HUES48 (cell line): Measurements from ENCODE around the gene RUSF1.
"Not testable (repeated sequence)": the region's sequence is repeated elsewhere in the genome, so short reads cannot be mapped to it uniquely, and the experiment has no call there.

Source experiments
- H3K27ac ChIP-seq: one replicate; pipeline ENCODE4 v1.7.0; 2013; ENCODE audit warnings: low read depth, low read length, inconsistent platforms
- H3K27me3 ChIP-seq: 2 replicates; pipeline ENCODE4 v1.6.1; 2013; ENCODE audit warnings: mild to moderate bottlenecking, low read length; ENCODE audit not compliant: control insufficient read depth, insufficient read depth
- H3K36me3 ChIP-seq: 2 replicates; pipeline ENCODE4 v1.6.1; 2013; ENCODE audit warnings: low read length; ENCODE audit not compliant: control insufficient read depth, insufficient read depth
- H3K4me1 ChIP-seq: 2 replicates; pipeline ENCODE4 v1.6.1; 2013; ENCODE audit warnings: mild to moderate bottlenecking, low read length; ENCODE audit not compliant: control insufficient read depth, insufficient read depth
- H3K4me3 ChIP-seq: 2 replicates; pipeline ENCODE4 v1.5.1; 2013; ENCODE audit warnings: mild to moderate bottlenecking, low read depth, low read length
- H3K9ac ChIP-seq: 2 replicates; pipeline ENCODE4 v1.6.1; 2013; ENCODE audit warnings: mild to moderate bottlenecking, low read depth, low read length, moderate library complexity
- H3K9me3 ChIP-seq: 2 replicates; pipeline ENCODE4 v1.6.1; 2013; ENCODE audit warnings: low read length; ENCODE audit not compliant: control insufficient read depth, insufficient read depth

The RUSF1 gene

GRCh38 chr16:31507929-31508705, at the start of gene RUSF1:
RUSF1 (minus strand) TSS chr16:31508391; CDS start chr16:31508373, 18 bp downstream.
- Histone ChIP-seq H3K9me3 (no peaks in the 10 kb centered on the region), H3K27me3 (no peaks in the 10 kb centered on the region), H3K36me3 (peaks cover 8% of the 10 kb centered on the region; the same call in 1 of the 2 replicates), H3K27ac (peak within 1 kb of the TSS; percentile 83), H3K4me3 (peak within 1 kb of the TSS; percentile 85), H3K9ac (peak within 1 kb of the TSS; percentile 89), H3K4me1 (peaks cover 11% of the 10 kb centered on the region)

GRCh38 chr16:31542763-31543162, 34.6 kb upstream of the RUSF1 start:
- H3K27me3 ChIP-seq = no peaks in the 10 kb centered on the region
- peaks cover 4% of the 10 kb centered on the region; the same call in 1 of the 2 replicates for H3K4me1 ChIP-seq
- H3K27ac ChIP-seq = no peak overlapping the region
- no peak overlapping the region for H3K9ac ChIP-seq
- peaks cover 37% of the 10 kb centered on the region for H3K9me3 ChIP-seq
- no peak overlapping the region for H3K4me3 ChIP-seq
- no peaks in the 10 kb centered on the region for H3K36me3 ChIP-seq

GRCh38 chr16:31539762-31540161, 31.6 kb upstream of the RUSF1 start:
- peaks cover 21% of the 10 kb centered on the region for H3K9me3 ChIP-seq
- not testable (repeated sequence) for H3K4me3 ChIP-seq, H3K36me3 ChIP-seq, H3K9ac ChIP-seq, H3K4me1 ChIP-seq, H3K27me3 ChIP-seq, H3K27ac ChIP-seq

- peaks cover 14% of the 10 kb centered on the region for H3K9me3 ChIP-seq
- peak overlapping the region; percentile 56; the same call in 1 of the 2 replicates for H3K4me3 ChIP-seq
- not testable (repeated sequence) for H3K36me3 ChIP-seq, H3K27ac ChIP-seq, H3K4me1 ChIP-seq, H3K27me3 ChIP-seq, H3K9ac ChIP-seq
Observed at GRCh38 chr16:31538243-31538598, 30.0 kb upstream of the RUSF1 start.

- Histone ChIP-seq H3K9ac (no peak overlapping the region), H3K27me3 (peaks cover 7% of the 10 kb centered on the region), H3K36me3 (no peaks in the 10 kb centered on the region), H3K27ac (no peak overlapping the region), H3K4me1 (peaks cover 5% of the 10 kb centered on the region; the same call in 1 of the 2 replicates), H3K4me3 (peak overlapping the region; percentile 56), H3K9me3 (peaks cover 14% of the 10 kb centered on the region)
Observed at GRCh38 chr16:31537362-31538242, 29.4 kb upstream of the RUSF1 start.

GRCh38 chr16:31536804-31537361, 28.7 kb upstream of the RUSF1 start:
- Histone ChIP-seq H3K9me3 (peaks cover 14% of the 10 kb centered on the region), H3K36me3 (no peaks in the 10 kb centered on the region), H3K4me3 (peak overlapping the region; percentile 56), H3K4me1 (peaks cover 5% of the 10 kb centered on the region; the same call in 1 of the 2 replicates), H3K27ac (no peak overlapping the region), H3K9ac (no peak overlapping the region), H3K27me3 (peaks cover 7% of the 10 kb centered on the region)

GRCh38 chr16:31535737-31536136, 27.5 kb upstream of the RUSF1 start:
- H3K27me3 ChIP-seq = peaks cover 11% of the 10 kb centered on the region

GRCh38 chr16:31532896-31533295, 24.7 kb upstream of the RUSF1 start:
- H3K9ac ChIP-seq = no peak overlapping the region
- H3K36me3 ChIP-seq = no peaks in the 10 kb centered on the region
- no peak overlapping the region for H3K27ac ChIP-seq
- no peaks in the 10 kb centered on the region for H3K9me3 ChIP-seq
- peaks cover 37% of the 10 kb centered on the region for H3K27me3 ChIP-seq
- H3K4me3 ChIP-seq = no peak overlapping the region
- H3K4me1 ChIP-seq = peaks cover 19% of the 10 kb centered on the region

More at GRCh38 chr16:31535737-31536136, 27.5 kb upstream of the RUSF1 start:
- Histone ChIP-seq H3K4me1 (peaks cover 5% of the 10 kb centered on the region; the same call in 1 of the 2 replicates), H3K9me3 (peaks cover 14% of the 10 kb centered on the region), H3K27ac (no peak overlapping the region), H3K4me3 (no peak overlapping the region), H3K36me3 (no peaks in the 10 kb centered on the region), H3K9ac (no peak overlapping the region)

GRCh38 chr16:31532120-31532519, 23.9 kb upstream of the RUSF1 start:
- Histone ChIP-seq H3K27ac (no peak overlapping the region), H3K4me1 (peaks cover 24% of the 10 kb centered on the region), H3K36me3 (no peaks in the 10 kb centered on the region), H3K27me3 (peaks cover 39% of the 10 kb centered on the region), H3K9ac (no peak overlapping the region), H3K4me3 (no peak overlapping the region), H3K9me3 (no peaks in the 10 kb centered on the region)

GRCh38 chr16:31531096-31531495, 22.9 kb upstream of the RUSF1 start:
- Histone ChIP-seq H3K4me1 (peaks cover 24% of the 10 kb centered on the region), H3K27ac (no peak overlapping the region), H3K9me3 (no peaks in the 10 kb centered on the region), H3K36me3 (no peaks in the 10 kb centered on the region), H3K9ac (no peak overlapping the region), H3K4me3 (no peak overlapping the region), H3K27me3 (peaks cover 35% of the 10 kb centered on the region)
